Measurements from ENCODE around the gene ARHGAP6. TPM values are rescaled to one million over a fixed set of nuclear protein-coding genes. Genes with fewer than 3 reads are reported as not detected.

ARHGAP6 gene
- total and polyA plus RNA-seq, 2 of the 4 experiments (the other 2 are of a cell fraction) = 1.4 to 1.8 TPM

DNA sequence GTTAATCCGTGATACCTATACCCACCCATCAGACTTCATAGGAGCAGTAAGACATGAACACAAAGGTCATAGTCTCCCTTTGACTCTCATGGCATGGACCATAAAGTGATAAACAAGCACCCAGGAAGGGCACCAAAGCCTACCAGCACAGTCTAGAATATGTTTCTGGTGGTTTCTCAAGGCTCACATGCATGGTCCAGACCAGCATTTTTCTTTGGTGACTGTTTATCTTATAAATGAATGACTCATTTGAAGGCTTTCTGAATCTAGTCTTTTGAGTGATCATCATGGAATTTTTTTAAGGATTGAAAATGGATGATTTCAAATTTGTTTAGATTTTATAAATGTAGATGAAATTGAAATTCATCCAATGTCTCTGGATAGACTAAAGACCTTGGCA, 404.5 kb downstream of the ARHGAP6 start:
- Histone ChIP-seq H4K8ac (ENCODE audit: low read depth in 2 of 2, low read length in 2 of 2) (peak overlapping the region in 1 of 2 experiments; percentile 44; a peak in 1 of 4 replicates), H3K27ac (ENCODE audit: insufficient read depth, low read length) (no peak overlapping the region), H3K4ac (ENCODE audit: low read depth, low read length) (0 out of 2 replicates have a peak overlapping the region, but pooled peaks have one; percentile 6), H3K9ac (ENCODE audit: low read depth, low read length) (no peak overlapping the region), H4K5ac (ENCODE audit: low read depth, low read length) (no peak overlapping the region), H2AK9ac (replicated peaks; ENCODE audit: low read depth, low read length, poor library complexity) (no peak overlapping the region), H3K18ac (ENCODE audit: low read depth, low read length) (peak overlapping the region; percentile 65; the same call in 1 of the 2 replicates), H2BK20ac (ENCODE audit: low read depth, low read length) (peak overlapping the region; percentile 30; the same call in 1 of the 2 replicates), H3K56ac (ENCODE audit: extremely low read depth, insufficient read depth, low read length) (no peak overlapping the region), H3K27me3 (ENCODE audit: control insufficient read depth, insufficient read depth, low read length) (no peaks in the 10 kb centered on the region), H2AK5ac (ENCODE audit: low read depth, low read length) (no peak overlapping the region), H3K4me1 (ENCODE audit: control insufficient read depth, insufficient read depth, low read length) (peaks cover 7% of the 10 kb centered on the region), H3K79me1 (ENCODE audit: low read depth in 1 of 2, low read length in 2 of 2) (no peaks in the 10 kb centered on the region), H4K91ac (ENCODE audit: insufficient read depth, low read depth, low read length) (0 out of 2 replicates have a peak overlapping the region, but pooled peaks have one; percentile 71), H2BK120ac (ENCODE audit: low read depth, low read length) (peak overlapping the region; percentile 13; the same call in 1 of the 2 replicates), H2BK15ac (ENCODE audit: low read depth, low read length) (peak overlapping the region; percentile 25; the same call in 1 of the 3 replicates), H3K4me3 (ENCODE audit: insufficient read depth, low read depth, low read length) (no peak overlapping the region), H2AFZ (replicated peaks; ENCODE audit: low read length, poor library complexity) (no peak overlapping the region), H3K14ac (replicated peaks; ENCODE audit: low read depth, low read length) (no peak overlapping the region; the same call in 1 of the 2 replicates), H3K4me2 (ENCODE audit: low read depth, low read length) (no peak overlapping the region; the same call in 1 of the 2 replicates), H3K9me3 (ENCODE audit: control insufficient read depth, insufficient read depth, low read length) (no peaks in the 10 kb centered on the region), H3K9me1 (ENCODE audit: insufficient read depth, low read length) (no peaks in the 10 kb centered on the region), H2BK5ac (ENCODE audit: low read depth, low read length, poor library complexity, severe bottlenecking) (peak overlapping the region; percentile 71), H4K20me1 (ENCODE audit: insufficient read depth, low read length) (no peaks in the 10 kb centered on the region), H3K36me3 (ENCODE audit: control insufficient read depth, insufficient read depth, low read length) (no peaks in the 10 kb centered on the region), H3K23ac (ENCODE audit: low read depth, low read length) (no peak overlapping the region)
- ChIA-PET CTCF (no interaction called here), POLR2A (ENCODE audit: unreplicated experiment) (no interaction called here)
- TF ChIP-seq FOS (IDR thresholded peaks at IDR 0.05; ENCODE audit: low read depth, low read length) = peak; percentile 50; the same call in 1 of the 2 replicates
- TF ChIP-seq RCOR1 (IDR thresholded peaks at IDR 0.05; ENCODE audit: insufficient replicate concordance, low read length) = no peak
- TF ChIP-seq MAFK (IDR thresholded peaks at IDR 0.05; ENCODE audit: low read depth, low read length) = no peak
- TF ChIP-seq SMC3 (IDR thresholded peaks at IDR 0.05; ENCODE audit: low read depth, low read length) = no peak
- peak; percentile 42; the same call in 1 of the 2 replicates for TF ChIP-seq BHLHE40 (IDR thresholded peaks at IDR 0.05; ENCODE audit: low read depth, low read length)
- TF ChIP-seq POLR2A (IDR thresholded peaks at IDR 0.05; ENCODE audit: low read depth, low read length) = no peak
- in situ Hi-C loops (cut with MboI; ENCODE audit: low sequenced_read_pairs) = no loop called here
- dilution Hi-C loops (cut with HindIII; ENCODE audit: low sequenced_read_pairs, unreplicated experiment) = no loop called here
- intact Hi-C loops (cut with micrococcal nuclease) = no loop called here
- peak; percentile 70 for ATAC-seq (ENCODE audit: low read depth)
- no TSS peak for BruUV-seq (replicated peaks)
- no CpG with 5 or more reads among the region's 1 CpG for WGBS, 2 experiments (ENCODE audit: extremely low coverage in 2 of 2, insufficient read length in 1 of 2)
- DNase-seq = peak; percentile 76
